ENCODE measurements around the gene SLC9A8.

Gene SLC9A8

DNA sequence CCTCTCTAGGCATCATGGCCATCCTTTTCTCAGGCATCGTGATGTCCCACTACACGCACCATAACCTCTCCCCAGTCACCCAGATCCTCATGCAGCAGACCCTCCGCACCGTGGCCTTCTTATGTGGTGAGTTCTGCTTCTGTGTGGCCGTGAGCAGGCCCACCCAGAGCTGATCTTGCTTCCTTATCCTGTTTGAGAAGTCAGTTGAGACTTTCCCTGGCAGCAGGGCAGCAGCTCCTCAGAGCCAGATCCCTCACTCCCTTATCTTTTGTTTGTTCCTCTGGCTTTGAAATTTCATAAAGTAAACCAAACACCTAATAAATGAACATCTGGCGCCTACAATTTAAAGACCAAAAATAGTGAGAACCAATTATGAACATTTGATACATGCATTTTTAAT lies 62.1 kb downstream of the SLC9A8 start:
- DNase-seq (ENCODE audit: low read depth in 1 of 2, low spot score in 1 of 2), result no peak

DNA sequence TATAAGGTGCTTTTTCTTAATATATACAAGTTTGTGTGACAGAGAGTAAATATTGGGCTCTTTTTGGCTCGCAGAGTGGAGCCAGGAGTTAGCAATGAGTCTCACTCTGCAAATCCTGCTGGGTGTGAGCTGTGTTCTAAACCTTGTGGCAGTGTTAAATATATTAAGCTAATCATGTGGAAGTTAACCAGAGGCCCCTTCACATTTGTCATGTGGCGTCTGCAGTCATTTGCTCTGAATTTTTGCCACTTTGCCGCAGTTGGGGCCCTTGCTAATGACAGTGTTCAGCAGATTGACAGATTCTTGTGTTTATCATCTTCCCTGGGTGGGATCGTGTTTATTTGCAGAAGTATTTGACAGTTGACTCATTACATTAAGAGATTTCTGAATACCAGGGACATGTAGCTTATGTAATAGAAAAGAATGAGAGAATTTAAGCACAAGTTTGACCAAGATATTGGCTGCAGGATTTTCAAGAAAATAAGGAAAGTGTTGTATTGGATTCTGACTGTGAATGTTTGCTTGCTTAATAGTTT lies 64.8 kb downstream of the SLC9A8 start:
- no peak for DNase-seq (ENCODE audit: low read depth in 1 of 2, low spot score in 1 of 2)

- DNase-seq (ENCODE audit: low read depth in 1 of 2, low spot score in 1 of 2), result no peak
Observed at GRCh38 chr20:49878977-49879376, 66.3 kb downstream of the SLC9A8 start.

DNA sequence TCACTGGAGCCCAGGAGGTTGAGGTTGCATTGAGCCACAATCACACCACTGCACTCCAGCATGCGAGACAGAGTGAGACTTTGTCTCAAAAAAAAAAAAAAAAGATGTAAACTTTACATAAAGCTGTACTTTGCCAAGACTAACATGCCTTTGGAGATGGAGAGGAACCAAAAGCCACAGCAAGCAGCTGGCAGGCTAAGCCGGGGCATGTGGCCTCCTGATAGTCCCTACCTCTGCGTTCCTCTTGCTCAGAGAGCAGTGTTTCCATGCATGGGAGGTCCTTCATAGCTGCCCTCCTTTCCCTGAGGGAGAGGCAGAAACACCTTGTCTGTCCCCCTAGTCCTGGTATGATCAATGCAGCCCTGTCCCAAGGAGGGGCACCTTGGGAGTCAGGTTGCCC lies 67.5 kb downstream of the SLC9A8 start:
- DNase-seq (ENCODE audit: low read depth in 1 of 2, low spot score in 1 of 2), result no peak

- DNase-seq (ENCODE audit: low read depth in 1 of 2, low spot score in 1 of 2), result no peak
Observed at GRCh38 chr20:49880724-49881445, 68.3 kb downstream of the SLC9A8 start.

- no peak for DNase-seq (ENCODE audit: low read depth in 1 of 2, low spot score in 1 of 2)
Observed at GRCh38 chr20:49882171-49882970, 69.7 kb downstream of the SLC9A8 start.

GRCh38 chr20:49883246-49883802 lies 70.7 kb downstream of the SLC9A8 start:
- DNase-seq (ENCODE audit: low read depth in 1 of 2, low spot score in 1 of 2), result no peak

GRCh38 chr20:49885558-49886332 lies 73.1 kb downstream of the SLC9A8 start:
- DNase-seq (ENCODE audit: low read depth in 1 of 2, low spot score in 1 of 2), result no peak

DNA sequence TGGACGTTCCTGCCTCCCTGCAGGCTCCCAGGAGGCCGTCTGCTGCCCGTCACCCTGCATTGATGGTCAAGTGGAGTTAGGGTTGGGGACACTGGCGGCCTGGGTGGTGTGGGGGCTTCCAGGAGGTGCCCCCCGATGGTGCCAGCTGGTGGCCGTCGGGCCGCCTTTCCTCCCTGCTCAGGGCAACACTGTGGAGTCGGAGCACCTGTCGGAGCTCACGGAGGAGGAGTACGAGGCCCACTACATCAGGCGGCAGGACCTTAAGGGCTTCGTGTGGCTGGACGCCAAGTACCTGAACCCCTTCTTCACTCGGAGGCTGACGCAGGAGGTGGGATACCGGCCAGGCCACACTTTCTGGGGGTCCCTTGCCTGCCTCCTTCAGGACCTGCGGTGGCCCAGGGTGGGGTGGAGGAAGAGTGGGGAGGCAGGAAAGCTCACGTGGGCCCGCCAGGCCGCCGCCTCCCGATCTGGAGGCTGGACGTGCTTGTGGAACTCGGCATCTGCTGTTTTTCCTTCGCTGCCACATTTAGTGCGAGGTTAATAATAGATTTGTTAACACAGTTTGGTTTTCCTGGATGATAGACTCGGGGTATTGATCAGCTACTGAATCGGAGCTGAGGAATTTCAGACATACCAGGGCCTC lies 74.1 kb downstream of the SLC9A8 start:
- no peak for DNase-seq (ENCODE audit: low read depth in 1 of 2, low spot score in 1 of 2)

GRCh38 chr20:49887251-49888211 lies 74.9 kb downstream of the SLC9A8 start:
- DNase-seq (ENCODE audit: low read depth in 1 of 2, low spot score in 1 of 2), result no peak

DNA sequence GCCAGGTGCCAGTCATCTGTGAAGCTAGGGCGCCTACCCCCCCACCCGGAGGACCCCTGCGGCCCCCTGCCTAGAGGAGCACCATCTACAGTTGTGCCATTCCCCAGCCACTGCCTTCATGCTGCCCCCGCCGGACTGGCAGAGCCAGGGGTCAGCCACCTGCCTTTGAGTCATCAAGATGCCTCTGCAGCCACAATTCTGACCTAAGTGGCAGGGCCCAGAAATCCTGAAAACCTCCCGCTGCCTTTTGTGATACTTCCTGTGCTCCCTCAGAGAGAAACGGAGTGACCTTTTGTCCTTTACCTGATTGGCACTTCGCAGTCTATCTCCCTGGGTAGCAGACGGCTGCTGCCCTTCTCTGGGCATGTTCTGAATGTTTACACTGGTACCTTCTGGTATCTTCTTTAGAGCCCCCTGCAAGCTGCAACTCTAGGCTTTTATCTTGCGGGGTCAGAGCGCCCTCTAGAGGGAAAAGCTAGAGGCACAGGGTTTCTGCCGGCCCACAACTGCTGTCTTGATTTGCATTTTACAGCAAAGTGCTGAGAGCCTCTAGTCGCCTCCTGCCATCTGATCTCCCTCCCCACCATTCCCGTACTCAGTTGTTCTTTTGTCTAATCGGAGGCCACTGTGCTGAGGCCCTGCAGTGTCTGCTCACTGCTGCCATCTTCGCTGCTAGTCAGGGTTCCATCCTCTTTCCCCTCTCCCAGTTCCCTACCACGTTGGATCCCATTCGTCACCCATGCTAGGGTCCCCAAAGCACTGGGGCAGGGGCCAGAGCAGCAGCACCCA lies 75.8 kb downstream of the SLC9A8 start:
- DNase-seq (ENCODE audit: low read depth in 1 of 2, low spot score in 1 of 2), result peak; percentile 36 to 43

DNA sequence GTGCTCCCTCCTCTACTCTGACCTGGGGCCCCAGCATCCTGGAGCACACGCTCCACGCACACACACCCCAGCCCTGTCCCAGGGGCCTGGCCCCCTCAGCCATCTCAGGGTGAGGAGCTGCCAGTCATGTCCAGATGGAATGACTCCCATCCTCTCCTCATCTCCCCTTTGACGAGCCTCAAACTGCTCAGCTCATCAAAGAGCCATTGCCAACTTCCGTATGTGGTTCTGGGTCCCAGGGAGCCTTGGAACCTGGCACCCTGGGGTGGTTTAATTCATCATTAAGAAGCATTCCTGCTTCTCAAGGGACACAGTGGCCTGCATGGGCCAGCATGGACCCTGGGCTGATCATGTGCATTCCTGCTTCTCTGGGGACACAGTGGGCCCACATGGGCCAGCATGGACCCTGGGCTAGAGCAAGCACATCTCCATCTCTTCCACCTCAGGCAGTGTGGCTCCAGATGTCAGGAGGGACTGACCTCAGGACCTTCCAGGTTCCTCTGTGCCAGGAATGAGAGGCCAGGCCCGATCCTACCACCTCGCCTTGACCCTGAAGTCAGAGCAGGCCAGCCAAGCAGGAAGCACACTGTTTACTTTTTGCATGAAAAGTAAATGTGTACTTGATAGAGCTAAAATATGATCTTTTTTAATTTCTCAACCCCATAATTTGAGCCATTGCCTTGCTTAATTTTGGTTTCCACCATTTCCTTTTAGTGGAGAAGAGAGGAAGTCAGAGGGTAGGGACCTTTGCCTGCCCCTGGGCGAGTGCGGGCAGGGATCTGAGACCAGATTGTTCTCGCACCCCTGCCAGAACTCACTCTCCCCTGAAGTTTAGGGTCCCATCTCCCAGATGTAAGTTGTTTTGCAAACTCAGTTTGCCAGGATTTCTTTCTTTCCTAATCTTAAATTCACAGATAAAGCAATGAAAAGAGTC lies 76.6 kb downstream of the SLC9A8 start:
- DNase-seq (ENCODE audit: low read depth in 1 of 2, low spot score in 1 of 2), result no peak

GRCh38 chr20:49889935-49890333 lies 77.3 kb downstream of the SLC9A8 start:
- DNase-seq (ENCODE audit: low read depth in 1 of 2, low spot score in 1 of 2), result no peak

DNA sequence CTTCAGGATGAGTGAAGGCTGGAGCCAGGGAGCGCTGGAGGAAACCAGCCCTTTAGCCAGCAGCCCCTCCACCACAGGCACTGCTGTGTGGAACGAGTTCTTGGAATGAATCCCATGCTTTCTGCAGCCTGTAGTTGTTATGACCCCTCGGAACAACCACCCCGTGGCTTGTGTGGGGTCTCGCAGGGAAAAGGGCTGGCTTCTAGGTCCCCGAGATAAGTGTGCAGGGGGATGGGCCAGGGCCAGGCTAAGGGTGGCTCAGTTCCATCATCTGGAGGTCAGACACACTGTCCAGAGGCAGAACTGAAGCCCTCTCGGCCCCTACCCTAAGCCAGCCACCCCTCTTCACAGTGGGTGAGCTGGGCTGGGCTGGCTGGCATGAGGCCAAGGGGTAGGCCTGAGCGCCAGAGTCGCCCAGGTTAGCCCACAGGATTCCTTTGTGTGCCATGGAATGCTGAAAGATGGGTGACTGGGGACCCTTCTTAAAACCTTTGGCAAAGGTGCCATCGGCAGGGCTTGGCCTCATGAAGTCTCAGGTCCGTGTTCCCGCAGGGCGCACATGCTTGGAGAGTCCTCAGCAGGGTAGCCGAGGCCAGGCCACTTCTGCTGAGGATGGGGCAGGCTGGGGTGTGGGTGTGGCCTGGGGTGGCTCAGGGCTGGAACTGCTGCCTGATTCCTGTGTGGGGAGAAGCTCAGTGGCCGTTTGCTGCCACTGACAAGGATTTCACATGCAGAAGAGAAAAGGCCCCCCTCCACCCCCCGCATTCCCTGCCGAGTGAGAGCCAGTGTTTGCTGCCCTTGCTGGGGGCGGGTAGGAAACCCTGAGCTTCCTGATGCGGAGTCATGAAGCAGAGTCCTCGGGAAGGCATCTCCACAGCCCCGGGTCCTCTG lies 78.1 kb downstream of the SLC9A8 start:
- no peak for DNase-seq (ENCODE audit: low read depth in 1 of 2, low spot score in 1 of 2)

- DNase-seq (ENCODE audit: low read depth in 1 of 2, low spot score in 1 of 2), result no peak
Observed at GRCh38 chr20:49891476-49892110, 79.0 kb downstream of the SLC9A8 start.

- DNase-seq (ENCODE audit: low read depth in 1 of 2, low spot score in 1 of 2), result no peak
Observed at GRCh38 chr20:49892260-49892659, 79.6 kb downstream of the SLC9A8 start.

All from activated CD4-positive, alpha-beta T cell treated with anti-CD3 and anti-CD28 coated beads, Interleukin-2, amount 50 U/mL, for 24 hours (primary cell).